GM15510 (cell line): Measurements from ENCODE around the gene PAPPA.

Experiments
- POLR2A ChIP-seq: IDR thresholded peaks from 3 replicates; pipeline ENCODE4 v1.6.1; 2011; ENCODE audit warnings: borderline replicate concordance; ENCODE audit not compliant: insufficient read length; ENCODE audit errors: extremely low read depth

PAPPA gene

DNA sequence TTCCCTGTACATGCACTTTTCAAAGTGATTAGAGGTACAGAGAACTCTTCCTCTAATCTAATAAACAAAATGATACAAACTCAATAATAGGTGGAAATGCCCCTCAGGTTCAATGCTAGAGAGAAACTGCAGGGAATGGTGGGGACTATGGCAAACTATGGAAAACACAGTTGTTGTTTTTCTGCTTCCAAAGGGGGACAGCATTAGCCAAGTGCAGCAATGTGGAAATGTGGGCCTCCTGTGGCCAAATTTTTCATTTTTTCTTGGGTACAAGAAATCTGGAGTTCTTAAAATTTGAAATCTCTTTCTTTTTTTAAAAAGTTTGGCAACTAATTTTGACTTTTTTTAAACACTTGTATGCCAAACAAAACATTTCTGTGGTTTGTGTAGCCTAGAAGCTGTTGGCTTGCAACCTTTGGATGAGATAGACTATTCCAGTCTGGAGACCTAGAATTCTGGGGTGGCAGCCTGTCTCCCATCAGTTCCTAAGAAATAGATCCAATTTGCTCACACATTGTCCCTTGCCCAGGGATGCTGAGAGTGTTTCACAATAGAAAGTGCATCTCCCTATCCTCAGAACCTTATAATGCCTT is 218.6 kb downstream of the PAPPA start:
- TF ChIP-seq POLR2A: no peak

GRCh38 chr9:116372786-116373185 is 219.2 kb downstream of the PAPPA start:
- no peak for TF ChIP-seq POLR2A

GRCh38 chr9:116377179-116377798 is 223.7 kb downstream of the PAPPA start:
- TF ChIP-seq POLR2A: no peak

- no peak for TF ChIP-seq POLR2A
Observed at GRCh38 chr9:116378873-116379272, 225.3 kb downstream of the PAPPA start.

- no peak for TF ChIP-seq POLR2A
Observed at GRCh38 chr9:116379821-116380220, 226.2 kb downstream of the PAPPA start.

DNA sequence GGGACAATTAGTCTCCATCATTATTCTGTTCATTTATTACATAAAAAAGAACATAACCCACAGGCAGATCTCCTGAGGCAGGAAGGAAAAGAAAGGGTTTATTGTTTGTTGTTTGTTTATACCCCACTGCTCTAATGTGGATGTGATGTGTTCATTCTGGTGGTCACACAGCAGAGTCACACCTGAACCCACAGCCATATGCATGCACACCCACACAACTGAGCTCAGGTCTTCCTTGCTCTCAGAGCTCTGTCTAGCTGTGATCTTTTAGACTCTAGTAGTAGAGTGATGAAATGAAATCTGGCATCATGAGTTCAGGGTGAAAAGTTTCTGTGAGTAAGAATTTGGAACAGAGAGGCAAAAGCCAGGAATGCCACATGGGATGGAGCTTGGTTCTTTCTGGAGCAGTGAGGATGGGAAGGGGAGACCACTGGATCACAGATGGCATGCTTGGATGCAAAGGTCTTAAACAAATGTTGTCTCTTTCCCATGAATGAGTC is 227.0 kb downstream of the PAPPA start:
- no peak for TF ChIP-seq POLR2A

DNA sequence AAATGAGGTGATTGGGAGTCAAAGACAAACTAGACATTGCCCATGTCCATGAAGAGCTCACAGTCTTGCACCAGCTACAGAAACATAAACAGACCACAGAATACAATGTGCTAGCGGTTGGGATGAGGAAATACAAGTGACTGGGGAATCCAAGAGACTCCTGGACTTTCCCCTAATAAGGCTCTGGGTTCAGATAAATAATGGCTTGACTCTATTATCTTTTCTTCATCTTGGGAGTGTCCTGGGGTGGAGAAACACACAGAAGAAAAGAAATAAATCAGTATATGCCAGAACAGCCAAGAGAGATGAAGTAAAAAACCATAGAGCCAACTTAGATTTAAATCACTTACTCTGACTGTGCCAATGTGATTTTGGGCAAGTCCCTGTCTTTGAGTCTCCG is 227.8 kb downstream of the PAPPA start:
- no peak for TF ChIP-seq POLR2A

DNA sequence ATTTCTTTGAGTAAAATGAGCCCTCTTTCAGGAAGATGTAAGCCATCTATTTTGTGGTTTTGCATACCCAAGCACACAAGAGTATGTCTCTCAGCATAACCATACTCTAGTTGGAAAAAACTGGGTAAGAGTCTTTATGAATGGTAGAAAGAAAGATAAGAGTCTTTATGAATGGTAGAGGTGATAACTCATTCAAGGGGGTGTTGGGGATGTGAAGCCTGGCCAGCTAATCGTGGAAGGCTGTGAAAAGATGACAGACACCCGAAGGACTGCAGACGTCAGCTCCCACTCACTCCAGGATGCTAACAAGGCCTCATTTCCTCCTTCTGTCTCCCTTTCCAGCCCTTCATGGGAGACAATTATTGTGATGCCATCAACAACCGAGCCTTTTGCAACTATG is 228.5 kb downstream of the PAPPA start:
- TF ChIP-seq POLR2A: no peak

GRCh38 chr9:116383133-116383532 is 229.5 kb downstream of the PAPPA start:
- TF ChIP-seq POLR2A: no peak

GRCh38 chr9:116383936-116384335 is 230.3 kb downstream of the PAPPA start:
- TF ChIP-seq POLR2A: no peak

GRCh38 chr9:116387934-116388698 is 234.5 kb downstream of the PAPPA start:
- no peak for TF ChIP-seq POLR2A

GRCh38 chr9:116389541-116390302 is 236.1 kb downstream of the PAPPA start:
- no peak for TF ChIP-seq POLR2A

- no peak for TF ChIP-seq POLR2A
Observed at GRCh38 chr9:116390303-116391228, 237.0 kb downstream of the PAPPA start.
